ENCODE data around the gene PDIK1L. TPM values are rescaled to one million over a fixed set of nuclear protein-coding genes. Genes with fewer than 3 reads are reported as not detected.

The PDIK1L gene
- total and polyA plus RNA-seq, 9 of the 15 experiments (the other 6 are each of a cell fraction or from before 2014, with no cell fraction given) = 12.8 to 30.2 (median 21.5) TPM

DNA sequence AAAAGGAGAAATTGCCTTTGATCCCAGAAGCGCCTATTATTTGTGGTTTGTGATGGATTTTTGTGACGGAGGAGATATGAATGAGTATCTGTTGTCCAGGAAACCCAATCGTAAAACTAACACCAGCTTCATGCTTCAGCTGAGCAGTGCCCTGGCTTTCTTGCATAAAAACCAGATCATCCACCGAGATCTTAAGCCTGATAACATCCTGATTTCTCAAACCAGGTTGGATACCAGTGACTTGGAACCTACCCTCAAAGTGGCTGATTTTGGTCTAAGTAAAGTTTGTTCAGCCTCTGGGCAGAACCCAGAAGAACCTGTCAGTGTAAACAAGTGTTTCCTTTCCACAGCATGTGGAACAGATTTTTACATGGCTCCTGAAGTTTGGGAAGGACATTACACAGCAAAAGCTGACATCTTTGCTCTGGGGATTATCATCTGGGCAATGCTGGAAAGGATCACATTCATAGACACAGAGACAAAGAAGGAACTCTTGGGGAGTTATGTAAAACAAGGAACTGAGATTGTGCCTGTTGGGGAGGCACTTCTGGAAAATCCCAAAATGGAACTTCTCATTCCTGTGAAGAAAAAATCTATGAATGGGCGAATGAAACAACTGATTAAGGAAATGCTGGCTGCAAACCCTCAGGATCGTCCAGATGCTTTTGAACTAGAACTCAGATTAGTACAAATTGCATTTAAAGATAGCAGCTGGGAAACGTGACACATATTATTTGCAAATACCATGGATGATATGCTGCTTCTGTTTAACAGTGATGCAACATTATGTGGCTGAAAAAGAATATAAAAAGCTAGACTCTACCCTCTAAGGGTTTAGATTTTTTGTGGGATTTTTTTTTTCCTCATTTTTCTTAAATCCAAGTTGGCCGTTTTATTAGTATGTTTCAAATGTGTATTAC, 10.5 kb downstream of the PDIK1L start (continued):
- TF ChIP-seq GATAD2A (IDR thresholded peaks at IDR 0.05) (0 out of 2 replicates have a peak, but pooled peaks have one; percentile 38), SLC30A9 (CRISPR knock-in tag; IDR thresholded peaks at IDR 0.05) (no peak), SRSF1 (IDR thresholded peaks at IDR 0.05; ENCODE audit: low read depth, low read length) (no peak), KLF10 (CRISPR knock-in tag; IDR thresholded peaks at IDR 0.05) (no peak), BHLHE40 (IDR thresholded peaks at IDR 0.05; ENCODE audit: low read length) (peak; percentile 90), RFX1 (IDR thresholded peaks at IDR 0.05) (peak; percentile 26), ZNF79 (CRISPR knock-in tag; IDR thresholded peaks at IDR 0.05; ENCODE audit: low read depth) (no peak), SMAD4 (CRISPR knock-in tag; conservative IDR thresholded peaks at IDR 0.05) (0 out of 2 replicates have a peak, but pooled peaks have one; percentile 23), ZNF780A (CRISPR knock-in tag; IDR thresholded peaks at IDR 0.05) (no peak), MEF2D (tag; conservative IDR thresholded peaks at IDR 0.05; ENCODE audit: low read depth) (peak; percentile 30; the same call in 1 of the 2 replicates), SUPT5H (IDR thresholded peaks at IDR 0.05) (no peak), SOX6 (IDR thresholded peaks at IDR 0.05) (peak; percentile 83), TOE1 (IDR thresholded peaks at IDR 0.05; ENCODE audit: borderline replicate concordance) (0 out of 2 replicates have a peak, but pooled peaks have one; percentile 16), TOE1 (CRISPR knock-in tag; IDR thresholded peaks at IDR 0.05; ENCODE audit: borderline replicate concordance, low read depth) (no peak), MTA3 (IDR thresholded peaks at IDR 0.05; ENCODE audit: borderline replicate concordance) (peak; percentile 45; the same call in 1 of the 2 replicates), ATF1 (CRISPR knock-in tag; IDR thresholded peaks at IDR 0.05) (no peak), ATF1 (tag; IDR thresholded peaks at IDR 0.05) (0 out of 2 replicates have a peak, but pooled peaks have one; percentile 16)
- TF ChIP-seq, protein P1, sequence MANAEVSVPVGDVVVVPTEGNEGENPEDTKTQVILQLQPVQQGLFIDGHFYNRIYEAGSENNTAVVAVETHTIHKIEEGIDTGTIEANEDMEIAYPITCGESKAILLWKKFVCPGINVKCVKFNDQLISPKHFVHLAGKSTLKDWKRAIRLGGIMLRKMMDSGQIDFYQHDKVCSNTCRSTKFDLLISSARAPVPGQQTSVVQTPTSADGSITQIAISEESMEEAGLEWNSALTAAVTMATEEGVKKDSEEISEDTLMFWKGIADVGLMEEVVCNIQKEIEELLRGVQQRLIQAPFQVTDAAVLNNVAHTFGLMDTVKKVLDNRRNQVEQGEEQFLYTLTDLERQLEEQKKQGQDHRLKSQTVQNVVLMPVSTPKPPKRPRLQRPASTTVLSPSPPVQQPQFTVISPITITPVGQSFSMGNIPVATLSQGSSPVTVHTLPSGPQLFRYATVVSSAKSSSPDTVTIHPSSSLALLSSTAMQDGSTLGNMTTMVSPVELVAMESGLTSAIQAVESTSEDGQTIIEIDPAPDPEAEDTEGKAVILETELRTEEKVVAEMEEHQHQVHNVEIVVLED (CRISPR knock-in tag; IDR thresholded peaks at IDR 0.05) = no peak
- TF ChIP-seq, protein P2, sequence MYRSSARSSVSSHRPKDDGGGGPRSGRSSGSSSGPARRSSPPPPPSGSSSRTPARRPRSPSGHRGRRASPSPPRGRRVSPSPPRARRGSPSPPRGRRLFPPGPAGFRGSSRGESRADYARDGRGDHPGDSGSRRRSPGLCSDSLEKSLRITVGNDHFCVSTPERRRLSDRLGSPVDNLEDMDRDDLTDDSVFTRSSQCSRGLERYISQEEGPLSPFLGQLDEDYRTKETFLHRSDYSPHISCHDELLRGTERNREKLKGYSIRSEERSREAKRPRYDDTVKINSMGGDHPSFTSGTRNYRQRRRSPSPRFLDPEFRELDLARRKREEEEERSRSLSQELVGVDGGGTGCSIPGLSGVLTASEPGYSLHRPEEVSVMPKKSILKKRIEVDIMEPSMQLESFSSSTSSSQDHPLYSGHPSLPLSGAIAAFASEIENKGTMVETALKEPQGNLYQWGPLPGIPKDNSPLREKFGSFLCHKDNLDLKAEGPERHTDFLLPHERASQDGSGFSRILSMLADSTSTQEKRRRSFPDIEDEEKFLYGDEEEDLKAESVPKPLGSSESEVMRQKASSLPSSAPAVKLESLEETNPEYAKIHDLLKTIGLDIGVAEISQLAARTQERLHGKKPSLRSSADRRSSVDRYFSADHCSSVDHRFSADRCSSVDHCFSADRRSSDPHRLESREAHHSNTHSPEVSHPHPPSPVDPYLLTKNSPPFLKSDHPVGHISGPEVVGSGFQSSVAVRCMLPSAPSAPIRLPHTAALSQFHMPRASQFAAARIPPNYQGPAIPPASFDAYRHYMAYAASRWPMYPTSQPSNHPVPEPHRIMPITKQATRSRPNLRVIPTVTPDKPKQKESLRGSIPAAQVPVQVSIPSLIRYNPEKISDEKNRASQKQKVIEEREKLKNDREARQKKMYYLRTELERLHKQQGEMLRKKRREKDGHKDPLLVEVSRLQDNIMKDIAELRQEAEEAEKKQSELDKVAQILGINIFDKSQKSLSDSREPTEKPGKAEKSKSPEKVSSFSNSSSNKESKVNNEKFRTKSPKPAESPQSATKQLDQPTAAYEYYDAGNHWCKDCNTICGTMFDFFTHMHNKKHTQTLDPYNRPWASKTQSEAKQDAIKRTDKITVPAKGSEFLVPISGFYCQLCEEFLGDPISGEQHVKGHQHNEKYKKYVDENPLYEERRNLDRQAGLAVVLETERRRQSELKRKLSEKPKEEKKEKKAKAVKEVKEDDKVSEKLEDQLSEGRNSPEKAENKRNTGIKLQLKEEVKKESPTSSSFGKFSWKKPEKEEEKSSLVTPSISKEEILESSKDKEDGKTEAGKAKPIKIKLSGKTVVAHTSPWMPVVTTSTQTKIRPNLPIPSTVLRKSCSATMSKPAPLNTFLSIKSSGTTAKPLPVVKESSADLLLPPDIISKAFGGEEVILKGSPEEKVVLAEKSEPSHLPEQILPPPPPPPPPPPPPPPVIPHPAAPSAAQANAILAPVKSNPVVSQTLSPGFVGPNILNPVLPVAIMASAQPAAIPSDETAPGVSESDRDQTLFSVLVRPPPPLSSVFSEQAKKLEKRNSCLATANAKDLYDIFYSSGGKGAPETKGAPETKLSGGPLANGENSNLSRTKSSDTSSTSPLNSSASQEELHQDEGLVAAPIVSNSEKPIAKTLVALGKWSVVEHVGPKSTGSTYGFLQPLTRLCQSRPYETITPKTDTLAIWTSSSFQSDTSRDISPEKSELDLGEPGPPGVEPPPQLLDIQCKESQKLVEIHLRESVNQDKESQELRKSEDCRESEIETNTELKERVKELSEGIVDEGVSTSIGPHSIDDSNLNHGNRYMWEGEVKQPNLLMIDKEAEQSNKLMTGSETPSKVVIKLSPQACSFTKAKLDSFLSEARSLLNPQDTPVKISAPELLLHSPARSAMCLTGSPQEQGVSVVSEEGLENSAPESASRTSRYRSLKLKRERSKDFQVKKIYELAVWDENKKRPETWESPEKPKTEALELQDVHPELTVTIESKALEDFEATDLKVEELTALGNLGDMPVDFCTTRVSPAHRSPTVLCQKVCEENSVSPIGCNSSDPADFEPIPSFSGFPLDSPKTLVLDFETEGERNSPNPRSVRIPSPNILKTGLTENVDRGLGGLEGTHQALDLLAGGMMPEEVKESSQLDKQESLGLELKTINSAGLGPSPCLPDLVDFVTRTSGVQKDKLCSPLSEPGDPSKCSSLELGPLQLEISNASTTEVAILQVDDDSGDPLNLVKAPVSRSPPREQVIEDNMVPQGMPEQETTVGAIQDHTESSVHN (IDR thresholded peaks at IDR 0.05; ENCODE audit: borderline replicate concordance in 1 of 2, low read depth in 1 of 2) = peak in 1 of 2 experiments; percentile 52; a peak in 1 of 4 replicates
